IMR-90 (cell line): ENCODE data around the gene IL36A. TPM values are rescaled to one million over a fixed set of nuclear protein-coding genes. Genes with fewer than 3 reads are reported as not detected.

Experiments used
- ATAC-seq: fragments of 200-7000 bp; cut with Tn5 transposase; 2 replicates; pipeline ENCODE4 v1.9.1; 2020; ENCODE audit warnings: low read depth, mild to moderate bottlenecking, moderate library complexity
- BruUV-seq: library from RNA; stranded (reverse); fragments of 400-500 nt; replicated peaks from 2 replicates; lab custom pipeline; 2021; lab: Mats Ljungman, UMichigan
- CTCF ChIA-PET: fragments of 300-600 bp; formaldehyde crosslinking; extraction: SDS; loops from one replicate; lab custom pipeline; 2021; ENCODE audit warnings: antibody characterized with exemption; lab: Yijun Ruan, JAX
- POLR2A ChIA-PET: fragments of 300-600 bp; sonication (Branson Sonifier 250); formaldehyde crosslinking; loops from one replicate; lab custom pipeline; 2022; ENCODE audit warnings: antibody characterized with exemption; ENCODE audit not compliant: unreplicated experiment; lab: Charles Lee
- DNase-seq: peaks from one replicate; pipeline ENCODE4 v3.0.0; 2013
- H2AFZ ChIP-seq: replicated peaks from 2 replicates; pipeline ENCODE3; 2013; ENCODE audit warnings: low read length, mild to moderate bottlenecking; ENCODE audit not compliant: poor library complexity
- H2AK5ac ChIP-seq: 2 replicates; pipeline ENCODE4 v1.6.1; 2013; ENCODE audit warnings: low read depth, low read length, inconsistent platforms
- H2AK9ac ChIP-seq: replicated peaks from 2 replicates; pipeline ENCODE3; 2013; ENCODE audit warnings: mild to moderate bottlenecking, low read depth, low read length, moderate library complexity; ENCODE audit not compliant: poor library complexity
- H2BK120ac ChIP-seq: 2 replicates; pipeline ENCODE4 v1.6.1; 2013; ENCODE audit warnings: low read depth, low read length, inconsistent platforms
- H2BK15ac ChIP-seq: 3 replicates; pipeline ENCODE4 v1.6.1; 2013; ENCODE audit warnings: low read depth, low read length, inconsistent platforms
- H2BK20ac ChIP-seq: 2 replicates; pipeline ENCODE4 v1.6.1; 2013; ENCODE audit warnings: low read depth, mild to moderate bottlenecking, inconsistent platforms, low read length, moderate library complexity
- H2BK5ac ChIP-seq: 2 replicates; pipeline ENCODE4 v1.6.1; 2013; ENCODE audit warnings: mild to moderate bottlenecking, low read depth, low read length, inconsistent platforms; ENCODE audit not compliant: poor library complexity, severe bottlenecking
- H3K14ac ChIP-seq: replicated peaks from 2 replicates; pipeline ENCODE4 v1.6.1; 2013; ENCODE audit warnings: low read depth, low read length, inconsistent platforms
- H3K18ac ChIP-seq: 2 replicates; pipeline ENCODE4 v1.6.1; 2013; ENCODE audit warnings: low read depth, low read length, control low read depth
- H3K23ac ChIP-seq: 2 replicates; pipeline ENCODE4 v1.6.1; 2013; ENCODE audit warnings: low read depth, low read length, inconsistent platforms
- H3K27ac ChIP-seq: 2 replicates; pipeline ENCODE4 v1.5.1; 2013; ENCODE audit warnings: mild to moderate bottlenecking, control low read depth, low read length; ENCODE audit not compliant: insufficient read depth
- H3K27me3 ChIP-seq: 2 replicates; pipeline ENCODE4 v1.6.1; 2013; ENCODE audit warnings: low read length; ENCODE audit not compliant: control insufficient read depth, insufficient read depth
- H3K36me3 ChIP-seq: 2 replicates; pipeline ENCODE4 v1.6.1; 2013; ENCODE audit warnings: low read length, mixed read lengths; ENCODE audit not compliant: control insufficient read depth, insufficient read depth
- H3K4ac ChIP-seq: 2 replicates; pipeline ENCODE4 v1.6.1; 2013; ENCODE audit warnings: low read depth, low read length, inconsistent platforms
- H3K4me1 ChIP-seq: 2 replicates; pipeline ENCODE4 v1.6.1; 2013; ENCODE audit warnings: low read length, mixed read lengths; ENCODE audit not compliant: control insufficient read depth, insufficient read depth
- H3K4me2 ChIP-seq: 2 replicates; pipeline ENCODE4 v1.6.1; 2013; ENCODE audit warnings: low read depth, mild to moderate bottlenecking, control low read depth, low read length, moderate library complexity
- H3K4me3 ChIP-seq: 2 replicates; pipeline ENCODE4 v1.5.1; 2013; ENCODE audit warnings: low read depth, mild to moderate bottlenecking, control low read depth, low read length, moderate library complexity; ENCODE audit not compliant: insufficient read depth
- H3K56ac ChIP-seq: 2 replicates; pipeline ENCODE4 v1.6.1; 2013; ENCODE audit warnings: low read length, inconsistent platforms; ENCODE audit not compliant: insufficient read depth; ENCODE audit errors: extremely low read depth
- H3K79me1 ChIP-seq, 2 experiments: 2 replicates each; pipeline ENCODE4 v1.6.1; 2013; ENCODE audit warnings: low read length in 2 of 2, inconsistent platforms in 1 of 2, low read depth in 1 of 2
- H3K9ac ChIP-seq: 2 replicates; pipeline ENCODE4 v1.6.1; 2013; ENCODE audit warnings: low read depth, low read length, control low read depth
- H3K9me1 ChIP-seq: 2 replicates; pipeline ENCODE4 v1.6.1; 2013; ENCODE audit warnings: low read length, inconsistent platforms; ENCODE audit not compliant: insufficient read depth
- H3K9me3 ChIP-seq: 2 replicates; pipeline ENCODE4 v1.6.1; 2013; ENCODE audit warnings: low read length; ENCODE audit not compliant: control insufficient read depth, insufficient read depth
- H4K20me1 ChIP-seq: 2 replicates; pipeline ENCODE4 v1.6.1; 2013; ENCODE audit warnings: low read length, inconsistent platforms; ENCODE audit not compliant: insufficient read depth
- H4K5ac ChIP-seq: 2 replicates; pipeline ENCODE4 v1.6.1; 2013; ENCODE audit warnings: mild to moderate bottlenecking, low read depth, low read length, control low read depth
- H4K8ac ChIP-seq, 2 experiments: 2 replicates each; pipeline ENCODE4 v1.6.1; 2013; ENCODE audit warnings: low read depth in 2 of 2, low read length in 2 of 2, control low read depth in 1 of 2, inconsistent platforms in 1 of 2
- H4K91ac ChIP-seq: 2 replicates; pipeline ENCODE4 v1.6.1; 2013; ENCODE audit warnings: low read depth, low read length, inconsistent platforms; ENCODE audit not compliant: insufficient read depth
- BHLHE40 ChIP-seq: fragments of 150-350 bp; IDR thresholded peaks from 2 replicates; pipeline ENCODE4 v1.6.1; 2016; ENCODE audit warnings: mild to moderate bottlenecking, low read depth, low read length
- CEBPB ChIP-seq: IDR thresholded peaks from 2 replicates; pipeline ENCODE4 v1.6.1; 2012; ENCODE audit warnings: low read depth, low read length, improper control_type of control experiment
- CHD1 ChIP-seq: IDR thresholded peaks from 2 replicates; pipeline ENCODE4 v1.6.1; 2012; ENCODE audit warnings: low read depth, low read length, improper control_type of control experiment
- FOS ChIP-seq: fragments of 150-350 bp; IDR thresholded peaks from 2 replicates; pipeline ENCODE4 v1.6.1; 2016; ENCODE audit warnings: low read depth, low read length
- MAZ ChIP-seq: IDR thresholded peaks from 2 replicates; pipeline ENCODE4 v1.6.1; 2012; ENCODE audit warnings: low read depth, mild to moderate bottlenecking, low read length, improper control_type of control experiment, moderate library complexity, borderline replicate concordance
- MXI1 ChIP-seq: IDR thresholded peaks from 2 replicates; pipeline ENCODE4 v1.6.1; 2012; ENCODE audit warnings: low read depth, mild to moderate bottlenecking, low read length, moderate library complexity, borderline replicate concordance
- RAD21 ChIP-seq: IDR thresholded peaks from 2 replicates; pipeline ENCODE4 v1.6.1; 2012; ENCODE audit warnings: low read length, improper control_type of control experiment
- RFX5 ChIP-seq: IDR thresholded peaks from 2 replicates; pipeline ENCODE4 v1.8.0; 2012; ENCODE audit warnings: low read depth, mild to moderate bottlenecking, low read length, moderate library complexity
- SMC3 ChIP-seq: fragments of 150-350 bp; IDR thresholded peaks from 2 replicates; pipeline ENCODE4 v1.6.1; 2016; ENCODE audit warnings: low read depth, mild to moderate bottlenecking, antibody characterized with exemption, low read length, moderate library complexity
- WGBS, 2 experiments: methylation state at CpG; one replicate each; pipeline versions ENCODE4 v1.1.5 to v1.1.7; 2013; ENCODE audit warnings: missing lambda C conversion rate in 2 of 2; ENCODE audit not compliant: insufficient read length in 1 of 2; ENCODE audit errors: extremely low coverage in 2 of 2; 5-methylcytosine and 5-hydroxymethylcytosine counted together
- dilution Hi-C: fragments of 300-500 bp; cut with HindIII; formaldehyde crosslinking; loops from one replicate; pipeline ENCODE4 v1.14.3; 2018; ENCODE audit warnings: low sequenced_read_pairs; ENCODE audit not compliant: unreplicated experiment
- in situ Hi-C: fragments of 300-500 bp; cut with MboI; formaldehyde crosslinking; loops from 3 replicates; pipeline ENCODE4 v1.14.3; 2019; ENCODE audit warnings: low sequenced_read_pairs, inconsistent platforms, mixed read lengths
- intact Hi-C: fragments of 100-400 bp; cut with micrococcal nuclease; formaldehyde crosslinking; loops from 2 replicates; pipeline ENCODE4 v1.10.0; 2022
- polyA plus RNA-seq, 3 experiments: library from polyadenylated mRNA; depleted of rRNA; stranded (reverse); fragments of >200 nt; gene quantifications; 2 replicates each; pipeline ENCODE4 v1.2.3, GENCODE V29; 2012; ENCODE audit warnings: low replicate concordance in 1 of 3
- total RNA-seq: library from RNA; depleted of rRNA; stranded (reverse); fragments of >200 nt; gene quantifications from 2 replicates; pipeline ENCODE4 v1.2.3, GENCODE V29; 2012
- TF ChIP-seq, protein P1 (sequence below): fragments of 150-350 bp; IDR thresholded peaks from 2 replicates; pipeline ENCODE4 v1.6.1; 2016; ENCODE audit warnings: low read depth, mild to moderate bottlenecking, low read length, moderate library complexity, borderline replicate concordance
- TF ChIP-seq, protein P2 (sequence below): fragments of 150-350 bp; IDR thresholded peaks from 2 replicates; pipeline ENCODE4 v1.6.1; 2017; ENCODE audit warnings: mild to moderate bottlenecking, antibody characterized with exemption, low read length, low read depth

The IL36A gene
- total and polyA plus RNA-seq, 2 of the 4 experiments (the other 2 are of a cell fraction): not detected

DNA sequence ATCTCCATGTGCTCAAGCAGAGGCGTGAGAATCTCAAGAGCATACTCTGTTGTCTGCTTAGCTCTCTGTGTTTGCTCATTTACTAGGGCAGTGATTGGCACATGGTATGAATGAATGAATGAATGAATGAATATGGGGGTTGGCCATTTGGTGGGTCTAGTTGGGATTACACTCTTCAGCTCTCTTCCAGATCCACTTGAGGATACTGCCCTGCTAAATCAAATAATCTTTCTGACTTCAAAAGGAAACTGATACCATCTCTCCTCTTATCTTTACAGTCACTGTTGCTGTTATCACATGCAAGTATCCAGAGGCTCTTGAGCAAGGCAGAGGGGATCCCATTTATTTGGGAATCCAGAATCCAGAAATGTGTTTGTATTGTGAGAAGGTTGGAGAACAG, 25.5 kb upstream of the IL36A start (continued):
- TF ChIP-seq, protein P1, sequence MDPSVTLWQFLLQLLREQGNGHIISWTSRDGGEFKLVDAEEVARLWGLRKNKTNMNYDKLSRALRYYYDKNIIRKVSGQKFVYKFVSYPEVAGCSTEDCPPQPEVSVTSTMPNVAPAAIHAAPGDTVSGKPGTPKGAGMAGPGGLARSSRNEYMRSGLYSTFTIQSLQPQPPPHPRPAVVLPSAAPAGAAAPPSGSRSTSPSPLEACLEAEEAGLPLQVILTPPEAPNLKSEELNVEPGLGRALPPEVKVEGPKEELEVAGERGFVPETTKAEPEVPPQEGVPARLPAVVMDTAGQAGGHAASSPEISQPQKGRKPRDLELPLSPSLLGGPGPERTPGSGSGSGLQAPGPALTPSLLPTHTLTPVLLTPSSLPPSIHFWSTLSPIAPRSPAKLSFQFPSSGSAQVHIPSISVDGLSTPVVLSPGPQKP: no peak
- no peak for TF ChIP-seq BHLHE40
- no peak for TF ChIP-seq MXI1

DNA sequence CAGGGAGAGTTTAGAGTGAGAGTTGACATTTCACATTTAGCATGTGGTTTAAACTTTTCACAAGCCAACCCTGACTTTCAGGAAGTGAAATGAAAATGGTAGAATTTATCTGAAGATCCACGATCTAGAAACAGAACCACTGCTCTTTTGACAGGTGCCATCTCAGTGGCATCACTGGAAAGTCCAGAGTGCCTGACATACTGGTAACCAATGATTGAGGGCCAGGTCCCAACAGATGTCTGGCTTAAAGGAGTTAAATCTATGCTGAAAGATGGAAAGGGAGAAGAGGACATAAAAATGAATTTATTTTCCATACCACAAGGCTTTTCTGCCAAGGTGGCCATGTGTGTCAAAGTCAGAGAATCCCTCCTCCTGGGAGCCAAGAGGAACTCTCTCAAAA, 24.7 kb upstream of the IL36A start:
- dilution Hi-C loops: no loop called here
- ATAC-seq: no peak

More for the DNA sequence above, 24.7 kb upstream of the IL36A start:
- Histone ChIP-seq H3K4me2 (no peak overlapping the region), H2BK5ac (no peak overlapping the region), H2AK9ac (no peak overlapping the region), H3K9me1 (no peaks in the 10 kb centered on the region), H4K20me1 (no peaks in the 10 kb centered on the region), H3K27me3 (peaks cover 20% of the 10 kb centered on the region), H3K27ac (no peak overlapping the region), H3K18ac (no peak overlapping the region), H4K5ac (no peak overlapping the region), H3K56ac (no peak overlapping the region), H3K23ac (no peak overlapping the region), H3K14ac (no peak overlapping the region), H4K91ac (no peak overlapping the region), H3K9me3 (no peaks in the 10 kb centered on the region), H3K4me1 (no peaks in the 10 kb centered on the region), H3K36me3 (no peaks in the 10 kb centered on the region), H2AK5ac (no peak overlapping the region), H3K79me1 (no peaks in the 10 kb centered on the region), H2BK120ac (no peak overlapping the region), H3K4me3 (no peak overlapping the region), H2AFZ (no peak overlapping the region), H2BK20ac (no peak overlapping the region), H3K9ac (no peak overlapping the region), H4K8ac (no peak overlapping the region), H3K4ac (no peak overlapping the region), H2BK15ac (no peak overlapping the region)
- CTCF ChIA-PET: no interaction called here
- BruUV-seq: no TSS peak
- in situ Hi-C loops (no loop called here), intact Hi-C loops (no loop called here)
- TF ChIP-seq RFX5 (no peak), MAZ (no peak), FOS (no peak), CEBPB (no peak), RAD21 (no peak), CHD1 (no peak), SMC3 (no peak)
- TF ChIP-seq, protein P1: no peak
- TF ChIP-seq, protein P2, sequence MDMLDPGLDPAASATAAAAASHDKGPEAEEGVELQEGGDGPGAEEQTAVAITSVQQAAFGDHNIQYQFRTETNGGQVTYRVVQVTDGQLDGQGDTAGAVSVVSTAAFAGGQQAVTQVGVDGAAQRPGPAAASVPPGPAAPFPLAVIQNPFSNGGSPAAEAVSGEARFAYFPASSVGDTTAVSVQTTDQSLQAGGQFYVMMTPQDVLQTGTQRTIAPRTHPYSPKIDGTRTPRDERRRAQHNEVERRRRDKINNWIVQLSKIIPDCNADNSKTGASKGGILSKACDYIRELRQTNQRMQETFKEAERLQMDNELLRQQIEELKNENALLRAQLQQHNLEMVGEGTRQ: no peak
- no CpG with 5 or more reads among the region's 1 CpG for WGBS, 2 experiments
- POLR2A ChIA-PET: no interaction called here
- DNase-seq: no peak
